HepG2 (cell line): Measurements from ENCODE around the gene SORBS2. TPM values are rescaled to one million over a fixed set of nuclear protein-coding genes. Genes with fewer than 3 reads are reported as not detected.

Source experiments
- ATAC-seq: fragments of 200-7000 bp; cut with Tn5 transposase; 3 replicates; pipeline ENCODE4 v1.9.1; 2020; ENCODE audit warnings: mild to moderate bottlenecking, moderate library complexity
- BruUV-seq: library from RNA; stranded (reverse); fragments of 400-500 nt; replicated peaks from 2 replicates; lab custom pipeline; 2021; lab: Mats Ljungman, UMichigan
- CTCF ChIA-PET: fragments of 300-600 bp; formaldehyde crosslinking; extraction: SDS; loops from one replicate; lab custom pipeline; 2021; ENCODE audit warnings: low total read pairs, inconsistent platforms, low intra/inter-chr PET ratio; lab: Yijun Ruan, JAX
- POLR2A ChIA-PET: fragments of 350-600 bp; sonication (Branson Sonifier 250); formaldehyde crosslinking; loops from one replicate; lab custom pipeline; 2020; ENCODE audit warnings: antibody characterized with exemption, inconsistent platforms; lab: Yijun Ruan, JAX
- DNase-seq: peaks from one replicate; pipeline ENCODE4 v3.0.0-alpha.2; 2015; ENCODE audit warnings: low spot score
- FAIRE-seq: peaks from 3 replicates; lab custom pipeline; 2011; peaks lifted over from hg19 to GRCh38; lab: Jason Lieb, UNC
- H2AFZ ChIP-seq: one replicate; pipeline ENCODE4 v1.6.1; 2011; ENCODE audit warnings: low read length, inconsistent platforms
- H3K27ac ChIP-seq: fragments of 300-600 bp; 3 replicates; pipeline ENCODE4 v1.8.0; 2011; ENCODE audit warnings: mixed run types, mild to moderate bottlenecking, mixed read lengths, low read length, inconsistent platforms; ENCODE audit not compliant: insufficient read depth; ENCODE audit errors: extremely low read length
- H3K27me3 ChIP-seq, 2 experiments: fragments of 200-600 bp in 1 of 2; 2 replicates in 1 of 2; 3 replicates in 1 of 2; pipeline versions ENCODE4 v1.6.0 to v1.8.0; 2011; ENCODE audit warnings: low read length in 2 of 2, mild to moderate bottlenecking in 2 of 2, moderate library complexity in 2 of 2, inconsistent platforms in 1 of 2; ENCODE audit not compliant: insufficient read depth in 2 of 2, control insufficient read depth in 1 of 2
- H3K36me3 ChIP-seq, 2 experiments: fragments of 200-600 bp in 1 of 2; replicated peaks in 1 of 2; 2 replicates in 1 of 2; 3 replicates in 1 of 2; pipeline versions ENCODE4 v1.5.1 to v1.8.0; 2011; ENCODE audit warnings: low read length in 2 of 2, inconsistent platforms in 1 of 2; ENCODE audit not compliant: insufficient read depth in 2 of 2, control insufficient read depth in 1 of 2
- H3K4me1 ChIP-seq: 2 replicates; pipeline ENCODE4 v1.5.1; 2012; ENCODE audit warnings: low read length, inconsistent platforms; ENCODE audit not compliant: insufficient read depth
- H3K4me2 ChIP-seq: 2 replicates; pipeline ENCODE4 v1.6.0; 2011; ENCODE audit warnings: low read depth, low read length, inconsistent platforms
- H3K4me3 ChIP-seq, 3 experiments: fragments of 200-600 bp in 1 of 3; sonication (generic), shearing (Covaris generic) in 1 of 3; replicated peaks in 1 of 3; 2 replicates each; pipeline ENCODE4 v1.5.1; 2011 to 2016; ENCODE audit warnings: low read length in 3 of 3, inconsistent platforms in 2 of 3, low read depth in 2 of 3, mild to moderate bottlenecking in 2 of 3, control low read depth in 1 of 3, mixed read lengths in 1 of 3; ENCODE audit not compliant: insufficient read depth in 1 of 3
- H3K79me2 ChIP-seq: one replicate; pipeline ENCODE4 v1.6.1; 2011; ENCODE audit warnings: low read length, inconsistent platforms; ENCODE audit not compliant: insufficient read depth
- H3K9ac ChIP-seq: 2 replicates; pipeline ENCODE4 v1.6.0; 2011; ENCODE audit warnings: mild to moderate bottlenecking, low read depth, low read length, inconsistent platforms; ENCODE audit not compliant: insufficient read depth
- H3K9me3 ChIP-seq: 2 replicates; pipeline ENCODE4 v1.5.1; 2012; ENCODE audit warnings: mild to moderate bottlenecking, low read length
- H4K20me1 ChIP-seq: 2 replicates; pipeline ENCODE4 v1.6.0; 2011; ENCODE audit warnings: inconsistent platforms, mild to moderate bottlenecking, low read length, moderate library complexity; ENCODE audit not compliant: insufficient read depth
- JARID2 ChIP-seq: sonication (generic); formaldehyde crosslinking; IDR thresholded peaks from 2 replicates; pipeline ENCODE4 v1.8.1; 2023; ENCODE audit warnings: missing genetic modification reagents, inconsistent platforms; ENCODE audit not compliant: insufficient replicate concordance
- MAZ ChIP-seq, 2 experiments: sonication (generic) in 1 of 2; formaldehyde crosslinking in 1 of 2; IDR thresholded peaks; 2 replicates each; pipeline versions ENCODE4 v1.5.0 to v1.6.1; 2012 to 2020; ENCODE audit warnings: low read depth in 2 of 2, mild to moderate bottlenecking in 2 of 2, borderline replicate concordance in 1 of 2, improper control_type of control experiment in 1 of 2, low read length in 1 of 2, missing genetic modification reagents in 1 of 2, moderate library complexity in 1 of 2
- SAFB2 ChIP-seq: sonication (generic); formaldehyde crosslinking; IDR thresholded peaks from 2 replicates; pipeline ENCODE4 v1.5.1; 2020; ENCODE audit warnings: missing genetic modification reagents, low read depth, mild to moderate bottlenecking, borderline replicate concordance
- SNAI1 ChIP-seq: sonication (generic); formaldehyde crosslinking; IDR thresholded peaks from 2 replicates; pipeline ENCODE4 v1.5.0; 2020; ENCODE audit warnings: mild to moderate bottlenecking, missing genetic modification reagents, borderline replicate concordance
- ZNF207 ChIP-seq: fragments of 450-650 bp; IDR thresholded peaks from 2 replicates; pipeline ENCODE4 v1.6.1; 2016; ENCODE audit warnings: antibody characterized with exemption, borderline replicate concordance
- ZNF430 ChIP-seq: sonication (generic); formaldehyde crosslinking; IDR thresholded peaks from 2 replicates; pipeline ENCODE4 v1.9.0; 2021; ENCODE audit warnings: mild to moderate bottlenecking, missing genetic modification reagents
- WGBS: methylation state at CpG from one replicate; pipeline ENCODE4 v1.1.6; 2017; ENCODE audit warnings: low lambda C conversion rate; 5-methylcytosine and 5-hydroxymethylcytosine counted together
- in situ Hi-C: cut with HindIII; loops from 2 replicates; pipeline ENCODE4 v1.10.0; 2017; ENCODE audit warnings: low pct_unique_long_range_greater_than_20kb; ENCODE audit not compliant: extremely low pct_ligation_motif_present
- intact Hi-C: fragments of 100-400 bp; cut with micrococcal nuclease; formaldehyde crosslinking; loops from one replicate; pipeline ENCODE4 v1.10.0; 2022; ENCODE audit not compliant: unreplicated experiment
- polyA plus RNA-seq, 8 experiments: library from polyadenylated mRNA; depleted of rRNA in 3 of 8; stranded (reverse) in 7 of 8; unstranded in 1 of 8; fragments of >200 nt; fragmentation: Illumina TruSeq in 4 of 8; extraction: Trizol in 4 of 8; gene quantifications; 2 replicates each; pipeline versions ENCODE4 v1.2.1 to v1.2.3, GENCODE V29; 2011 to 2016; ENCODE audit warnings: low read depth in 4 of 8, missing spikeins in 1 of 8, mixed read lengths in 1 of 8; ENCODE audit not compliant: insufficient read depth in 1 of 8
- total RNA-seq, 5 experiments: library from RNA; depleted of rRNA; stranded (reverse); fragments of >200 nt; fragmentation: Illumina TruSeq; extraction: Trizol; gene quantifications; 2 replicates each; pipeline ENCODE4 v1.2.3, GENCODE V29; 2016; ENCODE audit warnings: low read depth in 1 of 5
- TF ChIP-seq, protein P1 (sequence below): sonication (generic); formaldehyde crosslinking; conservative IDR thresholded peaks from 2 replicates; pipeline ENCODE4 v1.4.0; 2020; ENCODE audit warnings: missing genetic modification reagents

The SORBS2 gene
- total and polyA plus RNA-seq, 2 of the 13 experiments (the other 11 are each of a cell fraction or from before 2014, with no cell fraction given) = 25.0 to 80.5 TPM

DNA sequence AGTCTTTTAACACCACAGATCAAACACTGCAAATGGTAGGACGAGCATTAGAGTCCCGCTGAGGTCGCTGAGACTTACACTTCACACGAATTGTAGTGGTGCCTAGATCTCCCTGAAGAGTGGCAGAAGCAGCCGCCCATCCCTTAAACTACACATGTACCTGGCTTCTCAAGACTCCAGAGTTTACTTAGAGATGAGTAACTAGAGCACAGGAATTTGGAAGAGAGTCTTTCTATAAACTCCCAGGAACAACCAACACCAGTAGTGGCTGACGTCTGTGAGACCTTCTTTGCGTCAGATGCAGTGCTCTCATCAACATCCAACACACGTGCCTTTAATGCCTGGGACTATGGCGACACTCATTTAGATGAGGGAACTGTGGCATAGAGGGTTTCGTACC is 12.6 kb downstream of the SORBS2 start:
- Histone ChIP-seq H4K20me1 (no peaks in the 10 kb centered on the region), H3K9me3 (no peaks in the 10 kb centered on the region), H3K79me2 (peaks cover 28% of the 10 kb centered on the region), H3K27ac (no peak overlapping the region), H2AFZ (no peak overlapping the region), H3K4me2 (no peak overlapping the region)
- CTCF ChIA-PET = no interaction called here
- no peak for DNase-seq
- TF ChIP-seq, protein P1, sequence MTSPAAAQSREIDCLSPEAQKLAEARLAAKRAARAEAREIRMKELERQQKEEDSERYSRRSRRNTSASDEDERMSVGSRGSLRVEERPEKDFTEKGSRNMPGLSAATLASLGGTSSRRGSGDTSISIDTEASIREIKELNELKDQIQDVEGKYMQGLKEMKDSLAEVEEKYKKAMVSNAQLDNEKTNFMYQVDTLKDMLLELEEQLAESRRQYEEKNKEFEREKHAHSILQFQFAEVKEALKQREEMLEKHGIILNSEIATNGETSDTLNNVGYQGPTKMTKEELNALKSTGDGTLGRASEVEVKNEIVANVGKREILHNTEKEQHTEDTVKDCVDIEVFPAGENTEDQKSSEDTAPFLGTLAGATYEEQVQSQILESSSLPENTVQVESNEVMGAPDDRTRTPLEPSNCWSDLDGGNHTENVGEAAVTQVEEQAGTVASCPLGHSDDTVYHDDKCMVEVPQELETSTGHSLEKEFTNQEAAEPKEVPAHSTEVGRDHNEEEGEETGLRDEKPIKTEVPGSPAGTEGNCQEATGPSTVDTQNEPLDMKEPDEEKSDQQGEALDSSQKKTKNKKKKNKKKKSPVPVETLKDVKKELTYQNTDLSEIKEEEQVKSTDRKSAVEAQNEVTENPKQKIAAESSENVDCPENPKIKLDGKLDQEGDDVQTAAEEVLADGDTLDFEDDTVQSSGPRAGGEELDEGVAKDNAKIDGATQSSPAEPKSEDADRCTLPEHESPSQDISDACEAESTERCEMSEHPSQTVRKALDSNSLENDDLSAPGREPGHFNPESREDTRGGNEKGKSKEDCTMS (CRISPR knock-in tag) = no peak
- TF ChIP-seq, all 625 proteins: peak for 0
- intact Hi-C loops = no loop called here
- no TSS peak for BruUV-seq
- POLR2A ChIA-PET = no interaction called here
- Histone ChIP-seq H3K27me3 (no peaks in the 10 kb centered on the region), H3K4me1 (peaks cover 52% of the 10 kb centered on the region), H3K4me3 (no peak overlapping the region), H3K36me3 (peaks cover 5 to 14% of the 10 kb centered on the region in 2 experiments; a peak in 3 of 5 replicates), H3K9ac (no peak overlapping the region)
- 97% methylated on average over 10 of the region's 10 CpGs for WGBS
- no peak for FAIRE-seq
- in situ Hi-C loops = no loop called here
- ATAC-seq = no peak

DNA sequence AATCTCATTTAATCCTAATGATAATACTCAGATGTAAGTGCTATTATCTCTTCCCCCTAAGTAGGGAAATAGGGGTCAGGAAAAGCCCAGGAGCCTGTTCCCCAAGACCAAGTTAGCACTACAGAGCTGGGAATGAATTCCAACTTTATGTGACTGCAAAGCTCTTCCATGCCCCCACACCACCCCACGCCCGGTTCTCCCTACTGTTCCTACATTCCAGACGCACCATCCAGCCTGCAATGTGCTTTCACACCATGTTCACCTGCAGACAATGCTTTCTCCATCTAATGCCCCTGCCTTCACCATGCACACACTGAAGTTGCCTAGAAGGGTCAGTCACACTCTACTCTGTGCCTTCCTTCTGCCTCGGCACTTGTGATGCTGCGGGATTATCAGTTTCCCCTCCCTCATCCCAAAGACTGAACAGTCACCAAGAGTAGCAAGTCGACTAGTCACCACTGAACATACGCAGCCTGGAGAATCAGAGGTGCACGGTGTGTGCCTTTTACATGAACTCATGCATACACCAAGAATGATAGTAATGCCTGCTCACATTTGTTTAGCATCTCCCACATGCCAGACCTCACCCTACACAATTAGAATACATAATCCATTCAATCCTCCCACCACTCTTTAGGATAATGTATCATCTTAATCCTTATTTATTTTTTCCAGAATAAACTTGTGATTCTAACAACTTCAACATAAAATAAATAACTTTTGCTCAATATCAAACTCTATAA is 14.2 kb downstream of the SORBS2 start:
- ATAC-seq = no peak
- intact Hi-C loops = no loop called here
- TF ChIP-seq SAFB2 (CRISPR knock-in tag) = no peak
- no peak for TF ChIP-seq ZNF430 (CRISPR knock-in tag)
- TF ChIP-seq ZNF207 = no peak
- TF ChIP-seq JARID2 (CRISPR knock-in tag) = no peak
- TF ChIP-seq MAZ (IDR thresholded peaks at IDR 0.05; ENCODE audit: borderline replicate concordance, low read depth, low read length) = no peak
- no peak for TF ChIP-seq MAZ (CRISPR knock-in tag; IDR thresholded peaks at IDR 0.05; ENCODE audit: low read depth)
- TF ChIP-seq SNAI1 (CRISPR knock-in tag) = no peak
- TF ChIP-seq, all 625 proteins: peak for 0
- Histone ChIP-seq H4K20me1 (no peaks in the 10 kb centered on the region), H3K27ac (no peak overlapping the region), H3K9ac (no peak overlapping the region), H3K9me3 (no peaks in the 10 kb centered on the region), H2AFZ (no peak overlapping the region), H3K4me1 (peaks cover 50% of the 10 kb centered on the region), H3K4me3 (no peak overlapping the region), H3K4me2 (no peak overlapping the region), H3K79me2 (peaks cover 13% of the 10 kb centered on the region), H3K36me3 (peaks cover 5 to 7% of the 10 kb centered on the region in 2 experiments; a peak in 3 of 5 replicates), H3K27me3 (no peaks in the 10 kb centered on the region)
- in situ Hi-C loops = no loop called here
- WGBS = 98% methylated on average over 6 of the region's 8 CpGs
- ChIA-PET CTCF (no interaction called here), POLR2A (no interaction called here)
- no TSS peak for BruUV-seq
- FAIRE-seq (no peak), DNase-seq (no peak)
